HG02759 (cell line): ENCODE measurements around the gene MFAP4.

Source experiments
- ATAC-seq: cut with Tn5 transposase; IDR thresholded peaks from one replicate; pipeline ENCODE4 v1.9.1; 2021; ENCODE audit warnings: mild to moderate bottlenecking, moderate library complexity; ENCODE audit not compliant: unreplicated experiment

Gene MFAP4

DNA sequence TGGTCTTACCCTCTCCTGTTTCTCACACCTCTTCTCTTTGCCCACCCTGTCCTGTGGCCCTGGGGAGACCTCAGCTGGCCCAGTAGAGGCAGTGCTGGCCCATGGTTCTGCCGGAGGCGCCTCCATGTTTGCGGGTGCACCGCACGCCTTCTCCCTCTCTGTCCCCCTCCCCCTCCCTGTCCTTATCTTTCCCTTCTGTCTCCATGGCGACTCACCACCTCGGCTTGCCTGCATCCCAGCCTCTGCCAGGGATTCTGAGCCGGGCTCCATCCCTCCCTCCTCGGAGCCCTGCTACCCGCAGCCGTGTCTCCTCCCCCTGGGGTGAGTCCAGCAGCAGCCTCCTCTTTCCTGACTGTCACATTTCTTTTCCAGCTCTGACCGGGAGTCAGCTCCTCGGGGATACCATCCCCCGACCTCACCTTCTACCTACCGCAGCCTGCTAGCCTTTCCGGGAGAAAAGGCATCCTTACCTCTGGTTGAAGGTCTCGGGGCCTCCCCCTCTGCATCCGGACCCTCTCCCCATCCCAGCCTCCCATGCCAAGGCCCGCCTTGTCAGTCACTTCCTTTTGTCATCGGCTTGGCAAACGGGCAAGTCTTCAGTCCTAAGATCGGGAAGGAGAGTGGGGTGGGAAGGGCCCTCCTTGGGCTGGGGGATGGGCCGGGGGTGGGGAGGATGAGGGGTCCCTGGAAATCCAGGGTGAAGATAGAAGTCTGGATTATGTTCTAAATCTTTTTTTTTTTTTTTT lies 24.1 kb upstream of the MFAP4 start, which contains the start of gene RNF112:
RNF112 (plus strand) TSS at position 358 of the 746 bp plus-strand sequence; CDS start at position 535, 177 bp downstream.
- no peak for ATAC-seq

GRCh38 chr17:19410091-19410490 lies 23.1 kb upstream of the MFAP4 start:
- ATAC-seq: no peak

DNA sequence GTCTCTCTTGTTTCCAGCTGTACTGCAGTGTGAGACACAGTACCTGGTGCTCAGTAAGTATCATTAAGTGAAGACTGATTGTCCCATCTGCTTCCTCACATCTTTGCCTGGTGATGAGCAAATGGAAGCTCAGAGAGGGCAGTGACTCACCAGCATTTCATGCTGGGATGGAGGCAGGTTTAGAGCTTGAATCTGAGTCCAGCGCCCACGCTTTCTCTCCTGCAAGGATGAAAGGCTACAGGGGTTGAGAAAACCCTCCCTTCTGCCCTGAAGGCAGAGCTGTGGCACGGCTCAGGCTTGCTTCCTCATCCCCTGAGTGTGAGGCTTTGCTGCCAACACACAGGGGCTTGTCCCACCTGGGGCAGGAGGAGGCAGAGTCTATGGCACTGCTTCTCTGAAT lies 22.5 kb upstream of the MFAP4 start:
- no peak for ATAC-seq

DNA sequence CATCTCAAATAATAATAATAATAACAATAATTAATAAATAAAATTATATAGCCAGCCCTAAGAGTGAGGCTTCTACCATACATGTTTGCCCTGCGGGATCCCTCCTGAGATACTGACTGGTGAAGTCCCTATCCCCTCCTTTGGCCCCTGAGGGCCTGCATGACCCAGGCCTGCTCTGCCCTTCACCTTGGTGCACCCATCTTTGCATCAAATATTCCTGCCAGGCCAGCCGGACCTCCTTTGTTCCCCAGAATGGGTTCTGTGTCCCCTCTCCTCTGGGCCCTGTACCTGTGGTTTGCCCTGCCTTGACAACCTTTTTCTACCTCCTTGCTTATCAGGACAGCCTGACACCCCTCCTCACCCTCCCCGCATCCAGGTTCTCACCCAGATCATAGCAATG lies 22.1 kb upstream of the MFAP4 start:
- ATAC-seq: no peak

- no peak for ATAC-seq
These were observed 21.3 kb upstream of the MFAP4 start for GRCh38 chr17:19408346-19408710.

- no peak for ATAC-seq
These were observed 20.8 kb upstream of the MFAP4 start for GRCh38 chr17:19407601-19408345.

DNA sequence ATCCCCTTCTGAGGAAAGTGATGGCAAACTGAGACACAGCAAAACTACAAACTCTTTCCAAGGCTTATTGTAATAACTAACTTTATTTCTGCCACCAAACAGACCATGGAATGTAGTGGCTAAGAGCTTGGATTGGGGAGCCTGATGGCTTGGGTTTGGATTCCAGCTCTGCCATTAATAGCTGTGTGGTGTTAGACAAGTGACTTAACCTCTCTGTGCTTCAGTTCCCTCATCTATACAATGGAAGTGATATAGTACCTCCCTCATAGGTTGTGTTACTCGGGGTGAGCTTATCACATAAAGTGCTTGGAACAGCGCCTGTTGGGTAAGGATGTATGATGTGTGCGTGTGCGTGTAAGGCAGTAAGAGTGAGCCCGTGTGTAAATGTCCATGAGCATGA lies 18.1 kb upstream of the MFAP4 start:
- no peak for ATAC-seq

GRCh38 chr17:19404264-19404663 lies 17.3 kb upstream of the MFAP4 start:
- ATAC-seq: no peak

GRCh38 chr17:19403021-19403420 lies 16.0 kb upstream of the MFAP4 start:
- no peak for ATAC-seq

GRCh38 chr17:19402171-19402570 lies 15.2 kb upstream of the MFAP4 start:
- ATAC-seq: no peak

DNA sequence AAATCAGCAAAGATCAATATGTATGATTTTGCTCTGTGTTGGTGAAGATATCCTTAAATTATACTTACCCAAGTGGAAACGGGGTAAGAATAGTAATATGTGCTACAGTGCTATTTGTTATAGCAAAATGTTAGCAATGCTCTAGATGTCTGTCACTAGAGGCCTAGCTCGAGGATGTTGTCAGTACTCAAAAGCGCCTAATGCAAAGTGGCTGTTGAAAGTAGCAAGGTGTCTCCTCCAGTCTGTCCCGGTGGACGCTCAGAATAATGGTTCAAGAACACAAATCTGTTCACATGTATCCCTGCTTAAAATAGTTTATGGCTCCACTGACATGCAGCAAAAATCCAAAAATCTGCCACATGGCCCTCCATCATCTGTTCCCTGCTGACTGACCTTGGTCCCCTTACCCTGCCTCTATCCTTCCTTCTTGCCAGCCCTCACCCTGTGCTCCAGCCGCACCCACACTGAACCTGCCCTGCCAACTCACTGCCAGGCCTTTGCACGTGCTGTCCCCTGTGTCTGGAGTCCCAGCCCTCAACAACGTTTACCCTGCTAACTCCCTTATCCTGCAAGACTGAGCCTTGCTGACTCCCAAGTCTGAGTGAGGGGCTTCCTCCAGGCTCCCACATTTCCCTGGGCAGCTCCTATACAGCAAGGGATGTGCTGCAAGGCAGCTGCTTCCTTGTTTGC lies 14.5 kb upstream of the MFAP4 start:
- no peak for ATAC-seq

DNA sequence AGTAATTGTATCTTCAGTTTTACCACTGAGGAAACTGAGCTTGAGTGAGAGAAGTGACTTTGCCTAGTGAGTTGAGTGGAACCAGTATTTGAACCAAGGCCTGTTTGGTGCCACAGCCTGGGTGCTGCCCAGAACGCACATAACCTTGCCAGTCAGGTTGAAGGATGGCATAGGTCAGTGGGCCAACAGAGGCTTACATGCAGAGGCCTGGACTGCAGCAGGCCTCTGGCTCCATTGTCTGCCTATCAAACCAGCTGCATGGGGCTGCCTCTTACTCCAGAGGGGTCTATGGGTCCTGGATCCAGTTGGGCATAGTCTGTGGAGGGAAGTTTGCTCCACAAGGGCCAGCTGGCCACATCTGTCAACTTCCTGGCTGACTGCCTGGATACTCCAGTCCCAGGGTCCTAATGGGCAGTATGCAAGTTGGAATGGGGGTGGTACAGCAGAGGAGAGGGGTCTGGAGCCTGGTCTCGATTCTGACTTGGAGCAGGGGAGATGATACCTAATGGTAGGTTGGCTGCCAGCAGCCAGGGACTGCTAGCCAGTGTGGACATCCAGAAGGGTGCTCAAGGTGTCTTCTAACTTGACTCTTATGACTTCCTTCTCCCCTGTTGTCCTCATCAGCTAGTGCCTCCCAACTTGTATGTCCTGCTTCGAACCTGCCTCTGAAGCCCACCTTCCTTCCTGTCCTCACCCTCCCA lies 12.9 kb upstream of the MFAP4 start:
- no peak for ATAC-seq

GRCh38 chr17:19398301-19399181 lies 11.6 kb upstream of the MFAP4 start:
- ATAC-seq: no peak

GRCh38 chr17:19397556-19398041 lies 10.6 kb upstream of the MFAP4 start:
- ATAC-seq: no peak

DNA sequence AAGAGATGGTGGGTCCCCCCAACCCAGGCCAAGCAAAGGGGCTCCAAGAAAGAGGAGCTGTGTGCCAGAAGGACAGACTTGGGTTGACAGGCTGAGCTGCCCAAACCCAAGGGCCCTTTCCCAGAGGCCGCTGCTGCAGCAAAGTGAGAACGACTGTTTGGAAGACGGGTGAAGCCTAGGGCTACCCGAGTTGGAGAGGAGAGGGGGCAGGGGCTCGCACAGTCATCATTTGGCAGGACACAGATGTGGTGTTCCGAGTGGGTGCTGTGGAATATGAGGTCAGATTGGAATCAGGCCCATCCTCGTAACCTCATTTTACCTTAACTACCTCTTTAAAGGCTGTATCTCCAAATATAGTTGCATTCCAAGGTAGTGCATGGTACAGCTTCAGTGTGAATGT lies 5.3 kb upstream of the MFAP4 start:
- no peak for ATAC-seq

DNA sequence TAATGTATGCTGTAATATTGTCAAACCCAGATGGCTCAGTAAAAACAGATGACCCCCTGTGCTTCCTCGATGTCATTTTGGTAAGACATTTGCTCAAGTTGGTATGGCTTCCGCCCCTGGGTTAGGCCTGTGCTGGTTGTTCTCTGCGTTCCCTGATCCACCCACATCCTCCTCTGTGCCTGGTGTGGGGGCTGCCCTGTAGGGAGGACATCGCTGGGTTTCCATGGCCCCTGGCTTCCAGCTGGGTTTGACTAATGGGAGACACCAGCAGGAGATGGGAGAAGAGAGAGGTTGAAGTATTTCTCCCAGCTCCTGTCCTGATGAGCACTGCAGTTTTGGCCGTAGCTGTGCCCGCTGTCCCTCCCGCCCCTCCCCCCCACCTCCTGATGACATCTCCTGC lies 4.4 kb upstream of the MFAP4 start:
- no peak for ATAC-seq

- ATAC-seq: no peak
These were observed 4.0 kb upstream of the MFAP4 start for GRCh38 chr17:19390951-19391350.

DNA sequence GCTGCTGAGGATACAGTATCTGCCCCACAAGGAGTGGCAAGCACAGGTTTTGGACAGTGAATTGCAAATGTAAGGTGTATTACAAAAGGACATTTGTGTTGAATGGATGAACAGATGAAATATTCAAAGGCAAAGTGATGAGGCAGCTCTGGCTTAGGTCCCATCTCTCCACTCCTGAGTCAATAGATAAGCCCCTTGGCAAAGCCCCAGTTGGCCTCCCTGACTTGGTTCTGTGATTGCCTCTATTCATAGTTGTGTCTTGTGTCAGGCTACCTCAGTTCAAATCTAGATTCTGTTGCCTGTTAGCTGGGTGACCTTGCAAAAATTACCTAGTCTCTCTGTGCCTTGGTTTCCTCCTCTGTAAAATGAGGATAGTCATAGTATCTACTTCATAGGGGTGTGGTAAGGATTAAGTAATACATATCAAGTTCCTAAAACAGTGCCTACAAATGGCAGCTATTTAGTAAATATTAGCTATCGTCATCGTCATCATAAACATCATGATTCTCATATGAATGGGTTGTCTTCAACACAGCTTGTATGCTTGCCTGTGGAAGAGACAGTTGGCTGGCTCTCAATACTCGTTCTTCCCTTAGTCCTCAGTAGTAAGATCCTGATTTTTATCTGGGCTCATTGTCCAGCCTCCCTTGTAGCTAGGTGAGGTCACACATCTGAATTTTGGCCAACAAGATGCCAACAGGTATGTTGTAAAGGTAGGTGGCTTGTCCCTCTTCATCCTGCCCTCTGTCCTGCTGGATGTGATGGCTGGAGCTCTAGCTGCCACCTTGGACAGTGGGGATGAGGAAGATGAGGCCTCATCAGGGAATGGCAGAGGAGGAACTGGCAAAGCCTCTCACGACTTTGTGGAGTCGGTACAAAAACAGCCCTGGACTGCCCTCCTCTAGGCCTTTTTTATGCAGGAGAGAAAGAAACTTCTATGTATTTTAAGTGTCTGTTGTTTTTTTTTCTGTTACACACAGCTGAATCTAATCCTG lies 2.1 kb upstream of the MFAP4 start:
- no peak for ATAC-seq
